Astrocyte of the spinal cord (primary cell): ENCODE results near the gene ARMC8.

ENCODE experiments used
- DNase-seq: peaks from one replicate; pipeline ENCODE4 v3.0.0; 2011; ENCODE audit warnings: low read depth, low spot score
- H3K4me3 ChIP-seq: 2 replicates; pipeline ENCODE4 v1.5.1; 2011; ENCODE audit warnings: low read depth, mild to moderate bottlenecking, low read length, moderate library complexity
- CTCF ChIP-seq: IDR thresholded peaks from 2 replicates; pipeline ENCODE4 v1.5.1; 2012; ENCODE audit warnings: low read depth, mild to moderate bottlenecking, low read length, inconsistent platforms
- in situ Hi-C: cut with HindIII; loops from 2 replicates; pipeline ENCODE4 v1.10.0; 2017; ENCODE audit warnings: low sequenced_read_pairs

Gene ARMC8

GRCh38 chr3:138327831-138328230 lies 140.7 kb downstream of the ARMC8 start:
- no peak for TF ChIP-seq CTCF
- DNase-seq, result no peak
- no peak overlapping the region for H3K4me3 ChIP-seq
- in situ Hi-C loops, result no loop called here

- in situ Hi-C loops, result no loop called here
- no peak for DNase-seq
- H3K4me3 ChIP-seq, result no peak overlapping the region
- no peak for TF ChIP-seq CTCF
These were observed 141.2 kb downstream of the ARMC8 start for GRCh38 chr3:138328341-138328740.

GRCh38 chr3:138329127-138329983 lies 142.3 kb downstream of the ARMC8 start, which contains the start of gene NME9:
Gene NME9, minus strand, starts transcription at chr3:138329851. Its CDS starts 516 bp downstream, at chr3:138329335.
- DNase-seq, result peak; percentile 77
- in situ Hi-C loops, result no loop called here
- peak; percentile 85 for TF ChIP-seq CTCF
- H3K4me3 ChIP-seq, result peak within 1 kb of the TSS; percentile 53

- peak overlapping the region; percentile 53 for H3K4me3 ChIP-seq
- in situ Hi-C loops, result no loop called here
- no peak for TF ChIP-seq CTCF
- no peak for DNase-seq
These were observed 142.8 kb downstream of the ARMC8 start for GRCh38 chr3:138329984-138330293.

- in situ Hi-C loops, result no loop called here
- TF ChIP-seq CTCF, result peak; percentile 38
- no peak for DNase-seq
- H3K4me3 ChIP-seq, result no peak overlapping the region
These were observed 144.2 kb downstream of the ARMC8 start for GRCh38 chr3:138331143-138331894.

- peak; percentile 63 for TF ChIP-seq CTCF
- peak; percentile 50 for DNase-seq
- in situ Hi-C loops, result no loop called here
- no peak overlapping the region for H3K4me3 ChIP-seq
These were observed 145.5 kb downstream of the ARMC8 start for GRCh38 chr3:138332472-138333073.
